H9 (cell line): ENCODE data around the gene RUNX1. TPM values are rescaled to one million over a fixed set of nuclear protein-coding genes. Genes with fewer than 3 reads are reported as not detected.

ENCODE experiments used
- DNase-seq: peaks from one replicate; pipeline ENCODE4 v3.0.0-alpha.2; 2017
- H2AFZ ChIP-seq: one replicate; pipeline ENCODE4 v1.6.1; 2013; ENCODE audit warnings: mild to moderate bottlenecking, low read length, control low read depth, moderate library complexity
- H2AK5ac ChIP-seq: 2 replicates; pipeline ENCODE4 v1.6.1; 2013; ENCODE audit warnings: low read length, control low read depth, mixed read lengths; ENCODE audit not compliant: insufficient read length
- H2BK120ac ChIP-seq: one replicate; pipeline ENCODE4 v1.6.1; 2013; ENCODE audit warnings: low read depth, mild to moderate bottlenecking, low read length, control low read depth, inconsistent platforms; ENCODE audit not compliant: poor library complexity, severe bottlenecking
- H2BK12ac ChIP-seq: 2 replicates; pipeline ENCODE4 v1.6.1; 2013; ENCODE audit warnings: low read length, control low read depth, mixed read lengths, low read depth; ENCODE audit not compliant: insufficient read length
- H2BK15ac ChIP-seq: 2 replicates; pipeline ENCODE4 v1.6.1; 2013; ENCODE audit warnings: low read depth, low read length, control low read depth
- H2BK20ac ChIP-seq: one replicate; pipeline ENCODE4 v1.6.1; 2013; ENCODE audit warnings: low read depth, mild to moderate bottlenecking, low read length, control low read depth, inconsistent platforms; ENCODE audit not compliant: poor library complexity, severe bottlenecking
- H2BK5ac ChIP-seq: 2 replicates; pipeline ENCODE4 v1.6.1; 2013; ENCODE audit warnings: low read length, control low read depth, mixed read lengths; ENCODE audit not compliant: insufficient read length
- H3K14ac ChIP-seq: 2 replicates; pipeline ENCODE4 v1.6.1; 2013; ENCODE audit warnings: low read length, control low read depth; ENCODE audit not compliant: insufficient read depth
- H3K18ac ChIP-seq: 2 replicates; pipeline ENCODE4 v1.6.1; 2013; ENCODE audit warnings: low read depth, mild to moderate bottlenecking, mixed read lengths, low read length, control low read depth; ENCODE audit not compliant: insufficient read length
- H3K23ac ChIP-seq: 2 replicates; pipeline ENCODE4 v1.6.1; 2013; ENCODE audit warnings: low read length, control low read depth, mixed read lengths, low read depth; ENCODE audit not compliant: insufficient read length
- H3K23me2 ChIP-seq: 2 replicates; pipeline ENCODE4 v1.6.1; 2013; ENCODE audit warnings: low read depth, mild to moderate bottlenecking, mixed read lengths, low read length, control low read depth; ENCODE audit not compliant: insufficient read length, poor library complexity, severe bottlenecking
- H3K27ac ChIP-seq: 2 replicates; pipeline ENCODE4 v1.5.1; 2013; ENCODE audit warnings: low read length, control low read depth, mixed read lengths, low read depth; ENCODE audit not compliant: insufficient read length
- H3K27me3 ChIP-seq: 2 replicates; pipeline ENCODE4 v1.6.1; 2013; ENCODE audit warnings: low read length, control low read depth, inconsistent platforms; ENCODE audit not compliant: insufficient read depth
- H3K4ac ChIP-seq: 2 replicates; pipeline ENCODE4 v1.6.1; 2013; ENCODE audit warnings: low read depth, mild to moderate bottlenecking, control low read depth, inconsistent platforms, low read length, moderate library complexity
- H3K4me1 ChIP-seq: 2 replicates; pipeline ENCODE4 v1.6.1; 2013; ENCODE audit warnings: low read length, control low read depth, inconsistent platforms; ENCODE audit not compliant: insufficient read depth
- H3K4me2 ChIP-seq: 2 replicates; pipeline ENCODE4 v1.6.1; 2013; ENCODE audit warnings: low read length, control low read depth, mixed read lengths; ENCODE audit not compliant: insufficient read length, insufficient read depth
- H3K56ac ChIP-seq: 2 replicates; pipeline ENCODE4 v1.6.1; 2013; ENCODE audit warnings: low read depth, mild to moderate bottlenecking, mixed read lengths, low read length, control low read depth; ENCODE audit not compliant: insufficient read length
- H3K79me1 ChIP-seq: 2 replicates; pipeline ENCODE4 v1.6.1; 2013; ENCODE audit warnings: low read depth, mild to moderate bottlenecking, moderate library complexity, low read length, control low read depth, inconsistent platforms; ENCODE audit not compliant: insufficient read depth, poor library complexity, severe bottlenecking
- H3K79me2 ChIP-seq: 2 replicates; pipeline ENCODE4 v1.6.1; 2013; ENCODE audit warnings: low read length, control low read depth, inconsistent platforms; ENCODE audit not compliant: insufficient read depth
- H3K9ac ChIP-seq: 2 replicates; pipeline ENCODE4 v1.6.1; 2013; ENCODE audit warnings: low read length, control low read depth, mixed read lengths; ENCODE audit not compliant: insufficient read length; ENCODE audit errors: extremely low read depth
- H3K9me3 ChIP-seq: one replicate; pipeline ENCODE4 v1.6.1; 2013; ENCODE audit warnings: low read depth, low read length, inconsistent platforms; ENCODE audit not compliant: control insufficient read depth
- H3T11ph ChIP-seq: one replicate; pipeline ENCODE4 v1.6.1; 2013; ENCODE audit warnings: mild to moderate bottlenecking, low read length, control low read depth, inconsistent platforms
- H4K20me1 ChIP-seq: one replicate; pipeline ENCODE4 v1.6.1; 2013; ENCODE audit not compliant: control insufficient read depth, insufficient read length, insufficient read depth
- H4K5ac ChIP-seq: 2 replicates; pipeline ENCODE4 v1.6.1; 2013; ENCODE audit warnings: low read depth, mild to moderate bottlenecking, mixed read lengths, low read length, control low read depth; ENCODE audit not compliant: insufficient read length
- H4K8ac ChIP-seq: replicated peaks from 2 replicates; pipeline ENCODE4 v1.6.1; 2013; ENCODE audit warnings: low read length, control low read depth, mixed read lengths, low read depth; ENCODE audit not compliant: insufficient read length
- H4K91ac ChIP-seq: 2 replicates; pipeline ENCODE4 v1.6.1; 2013; ENCODE audit warnings: low read depth, mild to moderate bottlenecking, moderate library complexity, mixed read lengths, low read length, control low read depth; ENCODE audit not compliant: insufficient read length
- H3K27ac Mint-ChIP-seq, 3 experiments: 2 replicates in 2 of 3; 3 replicates in 1 of 3; pipeline ENCODE4 v1.8.0; 2020 to 2021; ENCODE audit warnings: mixed read lengths in 3 of 3, mild to moderate bottlenecking in 1 of 3, moderate library complexity in 1 of 3
- H3K27me3 Mint-ChIP-seq: 2 replicates; pipeline ENCODE4 v1.8.0; 2021; ENCODE audit warnings: low read depth, mild to moderate bottlenecking, moderate library complexity, mixed read lengths
- H3K36me3 Mint-ChIP-seq, 3 experiments: 2 replicates in 2 of 3; 3 replicates in 1 of 3; pipeline ENCODE4 v1.8.0; 2020 to 2021; ENCODE audit warnings: low read depth in 3 of 3, mixed read lengths in 3 of 3; ENCODE audit not compliant: insufficient read depth in 1 of 3
- H3K4me1 Mint-ChIP-seq, 2 experiments: 2 replicates each; pipeline ENCODE4 v1.8.0; 2020; ENCODE audit warnings: mixed read lengths in 2 of 2
- H3K4me3 Mint-ChIP-seq, 2 experiments: 2 replicates in 1 of 2; 3 replicates in 1 of 2; pipeline ENCODE4 v1.8.0; 2020 to 2021; ENCODE audit warnings: mild to moderate bottlenecking in 2 of 2, mixed read lengths in 2 of 2, moderate library complexity in 1 of 2
- H3K9me3 Mint-ChIP-seq, 2 experiments: 2 replicates in 1 of 2; 3 replicates in 1 of 2; pipeline ENCODE4 v1.8.0; 2020; ENCODE audit warnings: mild to moderate bottlenecking in 2 of 2, mixed read lengths in 2 of 2, moderate library complexity in 1 of 2
- CTCF ChIP-seq: fragments of 200-600 bp; sonication (generic); conservative IDR thresholded peaks from 3 replicates; pipeline ENCODE4 v1.8.0; 2021; ENCODE audit warnings: antibody characterized with exemption, mild to moderate bottlenecking
- WGBS: extraction: QIAGEN DNeasy Blood & Tissue Kit; methylation state at CpG from one replicate; pipeline ENCODE4 v1.1.7; 2013; ENCODE audit warnings: missing lambda C conversion rate, low lambda C conversion rate, mixed read lengths; ENCODE audit not compliant: insufficient read length; ENCODE audit errors: extremely low coverage; 5-methylcytosine and 5-hydroxymethylcytosine counted together
- total RNA-seq: library from RNA; stranded (reverse); gene quantifications from 2 replicates; pipeline ENCODE4 v1.2.1, GENCODE V29; 2021

RUNX1 gene
- total RNA-seq, 1 experiment from 2014 or later: 0.72 TPM

DNA sequence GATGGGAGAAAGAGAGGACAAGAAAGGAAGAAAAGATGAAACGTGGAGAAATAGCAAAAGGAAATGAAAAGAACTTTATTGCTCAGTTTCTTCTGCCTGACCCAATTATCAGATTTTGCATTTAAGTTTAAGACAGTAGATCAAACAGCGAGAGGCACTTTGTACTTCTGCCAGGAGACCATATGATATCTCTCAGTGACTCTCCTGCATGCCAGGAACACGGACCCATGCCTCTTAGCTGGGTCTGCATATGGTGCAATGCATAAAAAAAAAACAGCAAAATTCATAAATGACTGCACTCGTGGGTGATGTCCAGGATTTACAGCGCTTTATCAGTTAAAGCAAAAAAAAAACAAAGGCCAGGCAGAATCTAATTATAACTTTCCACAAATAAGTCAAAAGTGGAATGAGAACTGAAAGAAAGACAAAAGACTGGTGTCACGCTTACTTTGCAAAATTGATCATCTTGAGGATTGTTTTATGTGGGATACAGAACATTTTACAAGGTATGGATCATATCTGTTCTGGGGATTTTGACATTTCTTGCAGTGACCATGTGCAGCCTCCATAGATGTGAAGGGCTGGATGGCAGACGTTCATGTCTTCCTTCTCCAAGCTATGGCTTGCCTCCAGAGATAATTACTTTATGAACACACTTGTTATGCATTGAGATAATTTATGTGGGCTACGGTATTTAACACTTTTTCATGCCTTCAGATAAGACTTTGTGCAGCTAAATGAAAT lies 79.5 kb downstream of the RUNX1 start:
- no peak overlapping the region for H3K4ac ChIP-seq
- Mint-ChIP-seq H3K27ac (no peak overlapping the region), H3K36me3 (no peaks in the 10 kb centered on the region), H3K4me1 (peaks cover 3 to 8% of the 10 kb centered on the region in 2 experiments; a peak in 3 of 4 replicates), H3K27me3 (peaks cover 3% of the 10 kb centered on the region; the same call in 1 of the 2 replicates), H3K9me3 (no peaks in the 10 kb centered on the region; a peak in 1 of 5 replicates), H3K4me3 (no peak overlapping the region)
- no peak overlapping the region for H4K5ac ChIP-seq
- no peak overlapping the region for H2BK120ac ChIP-seq
- no peak overlapping the region for H3K4me2 ChIP-seq
- no peak overlapping the region for H4K8ac ChIP-seq
- H3K4me1 ChIP-seq: no peaks in the 10 kb centered on the region; the same call in 1 of the 2 replicates
- no peaks in the 10 kb centered on the region for H3K9me3 ChIP-seq
- no peaks in the 10 kb centered on the region; the same call in 1 of the 2 replicates for H3K27me3 ChIP-seq
- H3K56ac ChIP-seq: no peak overlapping the region
- no peak overlapping the region for H2BK12ac ChIP-seq
- H2BK20ac ChIP-seq: no peak overlapping the region
- no peak for TF ChIP-seq CTCF
- H3K27ac ChIP-seq: no peak overlapping the region
- WGBS: no CpG with 5 or more reads among the region's 8 CpGs
- H3K23ac ChIP-seq: no peak overlapping the region
- no peak for DNase-seq
- no peak overlapping the region for H2BK5ac ChIP-seq
- no peak overlapping the region for H3K9ac ChIP-seq
- H2AK5ac ChIP-seq: no peak overlapping the region
- no peak overlapping the region for H3T11ph ChIP-seq
- H2AFZ ChIP-seq: no peak overlapping the region
- H3K23me2 ChIP-seq: no peaks in the 10 kb centered on the region
- H4K91ac ChIP-seq: no peak overlapping the region
- H3K79me1 ChIP-seq: no peaks in the 10 kb centered on the region
- no peaks in the 10 kb centered on the region for H3K79me2 ChIP-seq
- no peaks in the 10 kb centered on the region for H4K20me1 ChIP-seq
- no peak overlapping the region for H3K14ac ChIP-seq
- H3K18ac ChIP-seq: no peak overlapping the region
- H2BK15ac ChIP-seq: no peak overlapping the region
